ENCODE results near the gene CREB3L2.

GRCh38 chr7:137890449-137890921, 111.4 kb downstream of the CREB3L2 start:
- TF ChIP-seq, protein P1, sequence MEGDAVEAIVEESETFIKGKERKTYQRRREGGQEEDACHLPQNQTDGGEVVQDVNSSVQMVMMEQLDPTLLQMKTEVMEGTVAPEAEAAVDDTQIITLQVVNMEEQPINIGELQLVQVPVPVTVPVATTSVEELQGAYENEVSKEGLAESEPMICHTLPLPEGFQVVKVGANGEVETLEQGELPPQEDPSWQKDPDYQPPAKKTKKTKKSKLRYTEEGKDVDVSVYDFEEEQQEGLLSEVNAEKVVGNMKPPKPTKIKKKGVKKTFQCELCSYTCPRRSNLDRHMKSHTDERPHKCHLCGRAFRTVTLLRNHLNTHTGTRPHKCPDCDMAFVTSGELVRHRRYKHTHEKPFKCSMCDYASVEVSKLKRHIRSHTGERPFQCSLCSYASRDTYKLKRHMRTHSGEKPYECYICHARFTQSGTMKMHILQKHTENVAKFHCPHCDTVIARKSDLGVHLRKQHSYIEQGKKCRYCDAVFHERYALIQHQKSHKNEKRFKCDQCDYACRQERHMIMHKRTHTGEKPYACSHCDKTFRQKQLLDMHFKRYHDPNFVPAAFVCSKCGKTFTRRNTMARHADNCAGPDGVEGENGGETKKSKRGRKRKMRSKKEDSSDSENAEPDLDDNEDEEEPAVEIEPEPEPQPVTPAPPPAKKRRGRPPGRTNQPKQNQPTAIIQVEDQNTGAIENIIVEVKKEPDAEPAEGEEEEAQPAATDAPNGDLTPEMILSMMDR (conservative IDR thresholded peaks at IDR 0.05; ENCODE audit: low read depth, low read length), result no peak
- no peak for TF ChIP-seq EZH2 (IDR thresholded peaks at IDR 0.05; ENCODE audit: low read length, unreplicated experiment)
- no peak for TF ChIP-seq EZH2phosphoT487 (IDR thresholded peaks at IDR 0.05; ENCODE audit: borderline replicate concordance, low read length)

Data from PC-3 (cell line).